ENCODE results near the gene PCNX3. TPM values are rescaled to one million over a fixed set of nuclear protein-coding genes. Genes with fewer than 3 reads are reported as not detected.

PCNX3 gene
- total and polyA plus RNA-seq, 2 donors (not counting 1 experiment from before 2014, with no cell fraction given): 8.0 to 14.7 TPM

GRCh38 chr11:65685981-65686380, 70.4 kb downstream of the PCNX3 start:
- H3K27ac ChIP-seq (ENCODE audit: insufficient read depth, low read length): no peak overlapping the region
- no peak overlapping the region for H3K9ac ChIP-seq (ENCODE audit: insufficient read depth, low read length)
- no peak overlapping the region for H2AFZ ChIP-seq (ENCODE audit: low read length)
- DNase-seq (ENCODE audit: low read depth in 2 of 2): peak in 1 of 2 donors; percentile 9
- H4K20me1 ChIP-seq (ENCODE audit: control insufficient read depth, extremely low read depth, insufficient read depth, low read length): peaks cover 1% of the 10 kb centered on the region
- H3K4me3 ChIP-seq (replicated peaks in 1 of 4; ENCODE audit: control extremely low read depth in 1 of 4, insufficient read depth in 1 of 4, low read depth in 3 of 4, low read length in 4 of 4): no peak overlapping the region
- peaks cover 4% of the 10 kb centered on the region for H3K27me3 ChIP-seq (ENCODE audit: control insufficient read depth, insufficient read depth, low read length)
- H3K79me2 ChIP-seq (ENCODE audit: control insufficient read depth, insufficient read depth, low read length): no peaks in the 10 kb centered on the region
- no peak overlapping the region for H3K4me2 ChIP-seq (ENCODE audit: extremely low read depth, insufficient read depth, low read length)
- TF ChIP-seq EZH2 (IDR thresholded peaks at IDR 0.05; ENCODE audit: low read length, missing control alignments) (no peak), CTCF (conservative IDR thresholded peaks at IDR 0.05 in 1 of 2, IDR thresholded peaks at IDR 0.05 in 1 of 2; ENCODE audit: low read depth in 1 of 2, low read length in 2 of 2) (no peak)
- no peaks in the 10 kb centered on the region for H3K4me1 ChIP-seq (ENCODE audit: control insufficient read depth, extremely low read depth, insufficient read depth, low read length)
- H3K36me3 ChIP-seq (ENCODE audit: control insufficient read depth, insufficient read depth, low read length): no peaks in the 10 kb centered on the region
- H3K9me3 ChIP-seq (ENCODE audit: control insufficient read depth, insufficient read depth, low read depth, low read length): no peaks in the 10 kb centered on the region

Other genes starting within 250 kb of the PCNX3 start
- gene SLC25A45, start 233.1 kb upstream of the PCNX3 start, total RNA-seq: 1.0 and 1.5 TPM in 2 replicates
- 0.50 and 0.52 TPM in 2 replicates for gene SLC25A45, start 233.1 kb upstream of the PCNX3 start, polyA plus RNA-seq
- gene FRMD8, start 229.1 kb upstream of the PCNX3 start, total RNA-seq: 14.9 and 17.5 TPM in 2 replicates
- gene FRMD8, start 229.1 kb upstream of the PCNX3 start, polyA plus RNA-seq: 13.7 and 15.3 TPM in 2 replicates
- gene NEAT1, start 193.0 kb upstream of the PCNX3 start, total RNA-seq: 177 and 299 TPM in 2 replicates
- gene NEAT1, start 193.0 kb upstream of the PCNX3 start, polyA plus RNA-seq: 40.6 and 40.9 TPM in 2 replicates
- 14,068 and 21,991 TPM in 2 replicates for gene MALAT1, start 116.7 kb upstream of the PCNX3 start, total RNA-seq
- 482 and 583 TPM in 2 replicates for gene MALAT1, start 116.7 kb upstream of the PCNX3 start, polyA plus RNA-seq
- gene SCYL1, start 90.7 kb upstream of the PCNX3 start, total RNA-seq: 73.2 and 84.6 TPM in 2 replicates
- gene SCYL1, start 90.7 kb upstream of the PCNX3 start, polyA plus RNA-seq: 58.2 and 62.3 TPM in 2 replicates
- 37.3 and 39.0 TPM in 2 replicates for gene LTBP3, start 57.4 kb upstream of the PCNX3 start, total RNA-seq
- 40.4 and 47.2 TPM in 2 replicates for gene LTBP3, start 57.4 kb upstream of the PCNX3 start, polyA plus RNA-seq
- gene ZNRD2, start 45.3 kb upstream of the PCNX3 start, total RNA-seq: 25.8 and 30.8 TPM in 2 replicates
- 20.8 and 32.0 TPM in 2 replicates for gene ZNRD2, start 45.3 kb upstream of the PCNX3 start, polyA plus RNA-seq
- 17.5 and 23.4 TPM in 2 replicates for gene FAM89B, start 43.2 kb upstream of the PCNX3 start, total RNA-seq
- gene FAM89B, start 43.2 kb upstream of the PCNX3 start, polyA plus RNA-seq: 18.2 and 18.3 TPM in 2 replicates
- gene EHBP1L1, start 39.7 kb upstream of the PCNX3 start, total RNA-seq: 46.5 and 53.5 TPM in 2 replicates
- gene EHBP1L1, start 39.7 kb upstream of the PCNX3 start, polyA plus RNA-seq: 12.4 and 12.8 TPM in 2 replicates
- under 0.01 TPM in 1 of 2 replicates, not detected in the other for gene KCNK7, start 20.0 kb upstream of the PCNX3 start, total RNA-seq
- gene KCNK7, start 20.0 kb upstream of the PCNX3 start, polyA plus RNA-seq: not detected in 2 replicates
- 16.7 and 19.3 TPM in 2 replicates for gene MAP3K11, start 1.6 kb upstream of the PCNX3 start, total RNA-seq
- gene MAP3K11, start 1.6 kb upstream of the PCNX3 start, polyA plus RNA-seq: 10.6 and 14.7 TPM in 2 replicates
- 13.6 and 32.5 TPM in 2 replicates for gene SIPA1, start 22.3 kb downstream of the PCNX3 start, total RNA-seq
- 7.8 and 15.4 TPM in 2 replicates for gene SIPA1, start 22.3 kb downstream of the PCNX3 start, polyA plus RNA-seq
- gene RELA, start 47.1 kb downstream of the PCNX3 start, total RNA-seq: 13.9 and 15.7 TPM in 2 replicates
- gene RELA, start 47.1 kb downstream of the PCNX3 start, polyA plus RNA-seq: 23.0 and 31.8 TPM in 2 replicates
- 31.3 and 50.4 TPM in 2 replicates for gene KAT5, start 96.5 kb downstream of the PCNX3 start, total RNA-seq
- gene KAT5, start 96.5 kb downstream of the PCNX3 start, polyA plus RNA-seq: 27.8 and 34.0 TPM in 2 replicates
- 19.5 and 29.1 TPM in 2 replicates for gene RNASEH2C, start 105.0 kb downstream of the PCNX3 start, total RNA-seq
- gene RNASEH2C, start 105.0 kb downstream of the PCNX3 start, polyA plus RNA-seq: 12.6 and 17.9 TPM in 2 replicates
- gene AP5B1, start 165.2 kb downstream of the PCNX3 start, total RNA-seq: 5.1 and 6.3 TPM in 2 replicates
- 1.6 and 2.0 TPM in 2 replicates for gene AP5B1, start 165.2 kb downstream of the PCNX3 start, polyA plus RNA-seq
- gene OVOL1, start 171.3 kb downstream of the PCNX3 start, total RNA-seq: not detected in 2 replicates
- not detected in 2 replicates for gene OVOL1, start 171.3 kb downstream of the PCNX3 start, polyA plus RNA-seq
- 2.3 and 3.1 TPM in 2 replicates for gene SNX32, start 218.2 kb downstream of the PCNX3 start, total RNA-seq
- gene SNX32, start 218.2 kb downstream of the PCNX3 start, polyA plus RNA-seq: 0.33 and 0.66 TPM in 2 replicates
- gene CFL1, start 242.4 kb downstream of the PCNX3 start, total RNA-seq: 486 and 680 TPM in 2 replicates
- 1,603 and 2,451 TPM in 2 replicates for gene CFL1, start 242.4 kb downstream of the PCNX3 start, polyA plus RNA-seq
- 38.8 and 56.8 TPM in 2 replicates for gene MUS81, start 244.7 kb downstream of the PCNX3 start, total RNA-seq
- 18.7 and 23.6 TPM in 2 replicates for gene MUS81, start 244.7 kb downstream of the PCNX3 start, polyA plus RNA-seq